NCI-H748 (cell line): ENCODE results near the gene SHD.
A peak's percentile ranks its signal among the peaks of the same experiment; 100 is the strongest.

Experiments used
- DNase-seq: peaks from one replicate; lab custom pipeline; 2025; ENCODE audit not compliant: unreplicated experiment; lab: John Stamatoyannopoulos, UW

SHD gene

DNA sequence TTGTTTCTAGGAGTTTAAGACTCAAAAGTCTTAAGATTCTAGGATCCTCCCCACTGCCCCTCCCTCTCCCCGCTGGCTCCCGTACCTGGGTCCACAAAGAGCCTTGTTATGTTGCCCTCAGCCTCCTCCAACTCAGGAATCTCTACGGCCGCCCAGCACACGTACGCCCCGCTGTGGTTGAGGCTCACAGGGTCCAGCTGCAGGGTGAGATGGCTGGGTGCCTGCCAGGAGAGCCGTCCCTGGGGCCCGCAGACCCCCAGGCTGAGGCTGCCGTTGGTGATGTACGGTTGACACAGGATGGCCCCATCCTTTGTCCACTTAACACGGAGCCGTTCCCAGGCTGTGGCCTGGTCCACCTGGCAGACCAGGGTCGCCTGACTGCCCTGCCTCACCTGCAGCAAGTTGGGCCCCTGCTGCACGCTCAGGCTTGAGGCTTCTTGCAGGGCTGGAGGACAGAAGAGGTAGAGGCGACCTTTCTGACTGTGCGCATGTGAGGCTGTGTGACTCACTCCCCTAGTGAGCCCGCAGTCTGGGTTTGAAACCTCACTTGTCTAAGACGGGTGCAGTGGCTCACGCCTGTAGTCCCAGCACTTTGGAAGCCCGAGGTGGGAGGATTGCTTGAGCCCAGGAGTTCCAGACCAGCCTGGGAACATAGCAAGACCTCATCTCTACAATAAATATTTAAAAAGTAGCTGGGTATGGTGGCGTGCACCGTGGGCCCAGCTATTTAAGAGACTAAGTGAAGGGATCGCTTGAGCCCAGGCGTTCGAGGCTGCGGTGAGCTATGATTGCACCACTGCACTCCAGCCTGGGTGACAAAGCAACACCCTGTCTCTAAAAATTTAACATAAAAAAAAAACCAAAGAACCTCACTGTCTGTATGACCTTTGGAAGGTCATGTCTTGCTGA lies 19.1 kb downstream of the SHD start:
- no peak for DNase-seq

DNA sequence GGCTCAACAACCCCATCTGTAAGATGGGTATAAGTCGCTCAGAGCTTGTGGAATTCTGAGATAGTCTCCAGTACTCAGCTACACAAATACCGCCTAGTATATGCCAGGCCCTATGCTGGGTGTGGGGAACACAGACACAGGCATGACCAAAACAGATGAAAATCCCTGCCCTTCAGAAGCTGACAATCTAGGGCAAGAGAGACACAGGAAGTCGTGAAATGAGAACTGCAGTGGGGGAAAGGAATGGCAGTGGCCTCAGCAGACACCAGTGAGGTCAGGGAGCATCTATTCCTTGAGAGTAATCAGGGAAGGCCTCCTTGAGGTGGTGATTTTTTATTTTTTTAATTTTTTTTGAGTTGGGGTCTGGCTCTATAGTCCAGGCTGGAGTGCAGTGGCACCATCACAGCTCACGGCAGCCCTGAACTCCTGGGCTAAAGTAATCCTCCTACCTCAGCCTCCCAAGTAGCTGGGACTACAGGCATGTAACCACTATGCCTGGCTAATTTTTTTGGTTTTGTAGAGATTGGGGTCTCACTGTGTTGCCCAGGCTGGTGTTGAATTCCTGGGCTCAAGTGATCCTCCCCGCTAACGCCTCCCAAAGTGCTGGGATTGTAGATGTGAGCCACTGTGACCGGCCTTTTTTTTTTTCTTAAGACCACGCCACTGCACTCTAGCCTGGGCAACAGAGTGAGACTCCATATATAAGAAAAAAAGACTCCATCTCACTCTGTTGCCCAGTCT lies 19.9 kb downstream of the SHD start:
- no peak for DNase-seq

DNA sequence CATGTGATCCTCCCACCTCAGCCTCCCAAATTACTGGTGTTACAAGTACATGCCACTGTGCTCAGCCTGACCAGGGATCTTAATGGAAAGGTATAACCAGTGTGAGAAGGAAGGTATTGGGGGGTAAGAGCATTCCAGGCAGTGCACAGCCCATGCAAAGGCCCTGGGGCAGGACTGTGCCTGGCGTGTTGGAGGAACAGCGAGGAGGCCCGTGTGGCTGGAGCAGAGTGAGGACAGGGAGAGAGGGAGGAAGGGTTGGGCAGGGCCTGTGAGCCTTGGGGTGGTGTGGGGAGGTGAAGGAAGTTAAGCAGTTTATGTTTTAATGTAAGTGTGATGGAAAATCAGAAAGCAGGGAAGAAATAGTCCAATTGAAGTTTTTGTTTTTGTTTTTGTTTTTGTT lies 21.5 kb downstream of the SHD start:
- no peak for DNase-seq

DNA sequence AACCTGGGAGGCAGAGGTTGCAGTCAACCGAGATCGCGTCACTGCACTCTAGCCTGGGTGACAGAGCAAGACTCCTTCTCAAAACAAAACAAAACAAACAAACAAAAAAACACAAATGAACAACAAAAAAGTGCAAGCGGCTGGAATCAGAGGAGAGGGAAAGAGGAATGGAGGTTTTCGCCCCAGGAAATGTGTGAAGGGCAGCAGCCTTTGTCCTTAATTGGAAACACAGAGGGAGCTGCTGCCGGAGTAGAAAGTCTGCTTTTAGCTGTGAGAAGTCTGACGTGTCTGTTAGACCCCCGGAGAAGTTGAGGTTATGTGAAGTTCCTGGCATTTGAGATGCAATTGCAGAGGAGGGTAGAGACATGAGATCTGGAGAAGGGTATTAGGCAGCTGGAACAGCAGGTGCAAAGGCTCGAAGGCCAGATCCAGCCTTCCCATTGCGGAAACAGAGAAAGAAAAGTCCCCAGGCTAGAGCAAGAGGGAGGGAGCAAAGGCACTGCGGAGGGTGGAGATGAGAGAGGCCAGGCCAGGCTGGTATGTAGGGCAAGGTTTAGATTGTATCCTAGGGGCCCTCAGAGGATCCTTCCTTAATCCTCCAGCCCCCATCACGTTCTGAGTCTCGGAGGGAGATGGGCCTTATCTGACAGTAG lies 22.6 kb downstream of the SHD start:
- DNase-seq, result no peak

DNA sequence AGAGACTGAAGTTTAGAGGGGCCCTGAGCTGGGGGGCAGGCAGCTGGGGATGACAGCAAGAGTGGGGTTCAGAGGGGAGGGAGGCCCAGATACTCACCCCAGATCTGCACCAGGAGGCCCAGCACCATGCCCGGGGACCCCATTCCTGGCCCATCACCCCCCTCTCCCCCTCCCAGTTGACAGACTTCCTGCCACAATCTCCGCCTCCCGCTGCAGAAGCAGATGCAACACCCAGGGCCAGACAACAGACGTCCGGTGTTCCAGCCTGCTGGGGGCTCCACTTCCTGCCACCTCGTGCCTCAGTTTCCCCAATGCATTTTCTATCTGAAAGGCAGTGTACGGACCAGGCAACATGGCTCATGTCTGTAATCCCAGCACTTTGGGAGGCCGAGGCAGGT lies 23.2 kb downstream of the SHD start, which contains the start of gene TMIGD2:
TMIGD2 (minus strand) TSS at position 147 of the 398 bp plus-strand sequence; CDS start at position 143, 4 bp downstream.
- DNase-seq, result no peak

DNA sequence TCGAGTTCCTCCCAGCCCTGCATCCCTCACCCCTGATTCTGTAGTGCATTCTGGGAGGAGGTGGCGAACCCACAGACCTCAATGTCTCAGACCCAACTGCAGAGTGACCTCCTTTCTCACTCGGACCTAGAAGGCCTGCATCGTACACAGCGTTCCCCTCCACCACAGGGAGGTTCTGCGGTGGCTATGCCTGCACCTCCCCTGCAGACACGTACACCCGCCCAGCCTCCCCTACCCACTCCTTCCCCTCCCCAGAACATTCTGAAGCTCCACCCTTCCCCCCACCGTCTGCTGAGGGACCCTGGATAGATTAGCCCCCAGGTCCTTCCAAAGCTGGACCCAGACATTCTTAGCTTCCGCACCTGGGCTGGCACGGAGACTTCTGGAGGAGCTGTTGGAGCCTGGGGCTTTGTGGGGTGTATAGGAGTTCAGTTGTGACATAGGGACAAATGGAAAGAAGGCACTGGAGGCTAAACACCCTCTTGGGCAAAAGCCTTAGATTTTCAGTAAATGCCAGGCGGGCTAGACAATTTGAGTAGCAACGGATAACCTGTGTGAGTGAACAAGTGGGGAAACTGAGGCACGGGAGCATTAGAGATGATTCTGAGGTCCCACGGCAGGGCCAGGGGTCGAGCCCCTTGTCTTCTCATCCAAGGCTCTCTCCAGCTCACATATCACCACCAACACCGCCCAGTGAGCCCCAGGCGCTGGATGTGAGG lies 24.9 kb downstream of the SHD start:
- DNase-seq, result no peak

DNA sequence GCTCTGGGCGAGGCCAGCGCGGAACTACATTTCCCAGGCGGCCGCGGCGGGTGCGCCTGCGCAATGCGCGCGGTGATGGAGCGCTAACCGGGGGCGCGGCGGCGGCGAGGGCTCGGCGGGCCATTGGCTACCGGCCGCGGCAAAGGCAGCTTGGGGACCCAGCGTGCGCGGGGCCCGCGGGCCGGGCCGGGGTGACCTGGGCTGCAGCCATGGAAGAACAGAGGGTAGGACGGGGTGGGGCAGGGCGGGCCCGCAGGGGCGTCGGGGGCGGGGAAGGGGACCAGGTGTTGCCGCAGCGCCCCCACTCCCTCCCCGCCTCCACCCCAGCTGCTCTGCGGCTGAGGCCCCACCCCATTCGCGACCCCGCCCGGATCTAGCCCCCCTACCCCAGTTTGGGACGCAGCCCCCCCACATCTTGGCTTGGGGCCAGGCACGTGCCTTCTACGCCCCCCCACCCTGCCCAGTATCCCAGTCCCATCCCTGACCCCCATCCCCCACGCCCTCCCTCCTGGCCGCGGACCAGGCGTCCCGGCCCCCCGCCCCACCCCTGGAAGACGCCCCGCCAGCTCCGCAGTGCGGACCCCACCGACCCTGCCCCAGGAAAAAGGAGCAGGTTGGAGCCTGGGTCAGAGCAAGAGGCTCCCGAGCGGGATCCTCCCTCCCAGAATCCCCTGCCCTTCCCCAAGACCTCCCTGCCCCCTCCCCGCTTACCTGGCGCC lies 25.6 kb downstream of the SHD start, which contains the start of gene FSD1:
FSD1 (plus strand) TSS at position 61 of the 719 bp plus-strand sequence; CDS start at position 210, 149 bp downstream.
- DNase-seq, result peak; percentile 74

DNA sequence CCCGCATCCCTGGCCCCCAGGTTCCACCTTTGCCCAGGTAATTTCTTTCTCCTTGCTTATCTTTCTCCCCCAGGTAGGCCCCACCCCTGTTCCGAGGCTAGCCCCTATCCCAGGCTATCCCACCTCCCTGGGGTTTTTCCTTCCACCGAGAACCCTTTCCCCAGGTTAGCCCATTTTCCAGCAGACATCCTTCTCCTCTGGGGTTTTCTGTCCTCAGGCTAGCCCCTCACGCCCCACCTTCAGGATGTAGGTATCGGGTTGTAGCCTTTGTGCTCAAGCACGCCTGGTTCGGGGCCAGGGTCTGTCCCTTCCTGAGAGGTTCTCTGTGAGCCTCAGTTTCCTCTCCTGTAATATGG lies 26.2 kb downstream of the SHD start:
- no peak for DNase-seq

DNA sequence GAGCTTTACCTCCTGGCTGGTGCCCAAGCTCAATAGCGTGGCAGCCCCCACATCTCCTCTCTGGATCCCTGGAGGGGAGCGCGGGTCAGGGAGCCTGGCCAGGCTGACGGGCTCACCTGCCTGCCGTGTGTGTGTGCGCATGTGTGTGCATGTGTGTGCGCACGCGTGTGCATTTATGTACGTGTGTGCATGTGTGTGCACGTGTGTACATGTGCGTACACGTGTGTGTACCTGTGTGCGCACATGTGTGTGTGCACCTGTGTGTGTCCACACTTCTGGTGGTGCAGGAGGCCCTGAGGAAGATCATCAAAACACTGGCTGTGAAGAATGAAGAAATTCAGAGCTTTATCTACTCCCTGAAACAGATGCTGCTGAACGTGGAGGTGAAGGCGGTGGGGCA lies 26.6 kb downstream of the SHD start:
- DNase-seq, result no peak

DNA sequence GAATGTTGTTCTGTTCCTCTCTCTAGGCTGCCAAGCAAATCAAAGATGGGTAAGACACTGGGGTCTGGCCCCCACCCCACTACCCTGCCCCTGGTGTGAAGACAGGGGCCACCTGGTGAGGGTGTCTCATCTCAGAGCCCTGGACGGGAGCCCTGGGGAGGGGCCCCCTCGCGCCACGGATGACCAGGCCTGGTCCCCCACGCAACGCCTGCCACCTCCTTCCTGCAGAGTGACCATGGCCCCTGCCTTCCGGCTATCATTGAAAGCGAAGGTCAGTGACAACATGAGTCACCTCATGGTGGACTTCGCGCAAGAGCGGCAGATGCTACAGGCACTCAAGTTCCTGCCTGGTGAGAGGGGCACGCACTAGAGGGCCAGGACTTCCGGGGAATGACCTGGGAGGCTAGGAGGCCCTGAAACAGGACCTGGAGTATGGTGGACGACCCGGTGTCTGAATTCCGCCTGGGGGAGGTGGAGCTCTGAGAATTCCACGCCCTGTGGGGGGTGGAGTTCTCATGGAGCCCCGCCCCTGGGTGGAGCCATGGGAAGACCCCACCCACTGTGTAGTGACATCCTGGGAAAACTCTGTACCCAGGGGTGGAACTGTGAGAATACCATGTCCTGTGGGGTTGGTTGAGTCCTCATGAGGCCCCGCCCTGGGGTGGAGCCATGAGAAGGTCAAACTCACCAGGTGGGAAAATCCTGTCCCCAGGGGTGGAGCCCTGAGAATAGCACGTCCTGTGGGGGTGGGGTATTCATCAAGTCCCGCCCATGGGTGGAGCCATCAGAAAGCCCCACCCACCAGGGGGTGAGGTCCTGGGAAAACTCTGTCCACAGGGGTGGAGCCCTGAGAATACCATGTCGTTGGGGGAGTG lies 31.4 kb downstream of the SHD start:
- DNase-seq, result no peak

DNA sequence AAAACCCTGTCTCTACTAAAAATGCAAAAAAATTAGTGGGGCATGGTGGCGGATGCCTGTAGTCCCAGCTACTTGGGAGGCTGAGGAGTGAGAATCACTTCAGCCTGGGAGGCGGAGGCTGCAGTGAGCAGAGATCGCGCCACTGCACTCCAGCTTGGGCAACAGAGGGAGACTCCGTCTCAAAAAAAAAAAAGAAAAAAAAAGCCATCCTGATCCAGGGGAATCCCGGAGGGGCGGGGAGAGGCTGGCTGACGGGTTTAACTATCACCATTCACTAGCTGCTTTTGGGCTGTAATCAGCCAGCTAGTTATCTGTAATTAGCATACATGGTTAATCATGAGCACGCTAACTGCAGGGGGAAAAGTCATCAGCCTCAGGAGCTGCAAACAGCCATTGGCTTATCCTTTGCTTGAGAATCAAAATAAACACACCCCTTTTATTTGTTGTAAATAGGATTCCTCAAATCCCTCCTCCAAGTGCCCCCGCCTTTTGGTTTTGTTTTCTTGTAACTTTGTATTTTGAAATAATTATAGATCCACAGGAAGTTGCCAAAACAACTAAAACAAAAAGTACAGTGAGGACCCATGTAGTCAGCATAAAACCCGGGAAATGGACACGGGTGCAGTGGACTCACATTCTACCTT lies 34.9 kb downstream of the SHD start:
- DNase-seq, result no peak

DNA sequence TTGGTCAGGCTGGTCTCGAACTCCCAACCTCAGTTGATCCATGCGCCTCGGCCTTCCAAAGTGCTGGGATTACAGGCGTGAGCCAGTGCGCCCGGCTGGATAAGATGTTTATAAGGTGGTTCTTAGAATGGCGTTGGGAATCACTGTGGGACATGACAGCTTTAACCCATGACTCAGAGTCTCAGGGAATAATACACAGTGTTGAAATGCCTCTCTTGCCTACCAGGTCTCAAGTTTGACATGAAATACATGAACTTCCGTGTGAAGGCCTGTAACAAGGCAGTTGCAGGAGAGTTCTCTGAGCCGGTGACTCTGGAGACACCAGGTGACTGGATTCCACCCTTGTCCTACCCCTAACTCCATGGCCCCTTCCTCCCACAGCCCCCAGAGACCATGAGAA lies 37.9 kb downstream of the SHD start:
- no peak for DNase-seq

DNA sequence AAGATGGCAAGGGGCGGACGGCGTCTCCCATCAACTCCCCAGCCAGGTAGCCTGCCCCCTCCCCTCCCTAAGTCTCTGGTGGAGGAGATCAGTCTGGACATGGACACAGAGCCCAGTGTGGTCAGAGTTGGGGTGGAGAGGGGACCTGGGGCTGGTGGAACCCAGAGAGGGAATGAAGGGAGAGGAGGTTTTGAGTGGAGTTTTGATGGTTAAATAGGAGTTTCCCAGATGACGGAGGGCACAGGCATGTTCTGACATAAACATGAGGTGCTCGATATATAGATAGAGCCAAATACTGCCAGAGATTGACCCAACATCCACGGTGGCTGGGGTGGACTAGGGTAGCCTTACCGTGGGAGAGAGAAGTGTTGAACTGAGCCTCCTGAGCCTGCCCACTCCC lies 39.4 kb downstream of the SHD start:
- DNase-seq, result no peak

DNA sequence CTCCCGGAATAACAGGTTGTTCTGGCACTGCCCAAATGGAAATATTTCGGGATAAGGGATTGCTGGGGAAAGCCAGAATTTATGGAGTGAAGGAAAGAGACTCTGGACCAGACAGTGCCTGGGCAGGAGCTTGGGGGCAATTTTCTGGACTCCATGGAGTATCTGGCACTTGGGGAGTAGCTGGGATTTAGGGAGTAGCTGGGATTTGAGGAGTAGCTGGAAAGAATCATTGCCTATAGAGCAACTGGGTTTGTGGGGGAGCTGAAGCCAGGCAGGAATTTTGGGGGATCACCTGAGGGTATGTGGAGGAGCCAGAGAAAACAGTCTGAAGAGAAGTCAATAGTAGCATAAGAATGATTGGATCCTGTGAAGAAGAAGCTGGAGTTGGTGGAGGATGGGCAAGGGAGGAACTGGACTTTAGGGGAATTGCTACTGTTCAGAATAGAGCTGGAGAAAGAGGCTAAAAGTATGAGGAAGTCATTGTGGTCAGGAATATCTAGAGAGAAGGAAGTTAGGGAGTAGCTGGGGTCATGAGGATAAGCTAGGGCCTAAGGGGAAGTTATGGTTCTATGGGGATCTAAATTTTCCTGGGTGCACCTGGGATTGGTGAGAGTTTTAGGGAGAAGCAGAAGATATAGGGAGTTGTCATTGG lies 40.1 kb downstream of the SHD start:
- DNase-seq, result no peak

DNA sequence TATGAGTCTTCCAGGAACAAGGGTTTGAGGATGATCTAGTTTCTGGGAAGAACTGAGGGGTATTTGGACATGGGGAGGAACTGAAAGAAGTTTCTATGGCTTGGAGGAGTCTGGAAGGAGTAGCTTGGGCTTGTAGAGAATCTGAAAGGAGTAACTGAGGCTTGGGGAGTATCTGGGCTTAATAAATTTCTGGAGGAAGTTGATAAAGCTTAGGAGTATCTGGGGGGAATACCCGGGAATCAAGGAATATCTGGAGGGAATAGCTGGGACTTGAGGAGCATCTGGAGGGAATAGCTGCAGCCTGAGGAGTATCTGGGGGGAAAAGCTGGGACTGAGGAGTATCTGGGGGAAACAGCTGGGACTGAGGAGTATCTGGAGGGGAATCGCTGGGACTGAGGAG lies 41.4 kb downstream of the SHD start:
- no peak for DNase-seq

DNA sequence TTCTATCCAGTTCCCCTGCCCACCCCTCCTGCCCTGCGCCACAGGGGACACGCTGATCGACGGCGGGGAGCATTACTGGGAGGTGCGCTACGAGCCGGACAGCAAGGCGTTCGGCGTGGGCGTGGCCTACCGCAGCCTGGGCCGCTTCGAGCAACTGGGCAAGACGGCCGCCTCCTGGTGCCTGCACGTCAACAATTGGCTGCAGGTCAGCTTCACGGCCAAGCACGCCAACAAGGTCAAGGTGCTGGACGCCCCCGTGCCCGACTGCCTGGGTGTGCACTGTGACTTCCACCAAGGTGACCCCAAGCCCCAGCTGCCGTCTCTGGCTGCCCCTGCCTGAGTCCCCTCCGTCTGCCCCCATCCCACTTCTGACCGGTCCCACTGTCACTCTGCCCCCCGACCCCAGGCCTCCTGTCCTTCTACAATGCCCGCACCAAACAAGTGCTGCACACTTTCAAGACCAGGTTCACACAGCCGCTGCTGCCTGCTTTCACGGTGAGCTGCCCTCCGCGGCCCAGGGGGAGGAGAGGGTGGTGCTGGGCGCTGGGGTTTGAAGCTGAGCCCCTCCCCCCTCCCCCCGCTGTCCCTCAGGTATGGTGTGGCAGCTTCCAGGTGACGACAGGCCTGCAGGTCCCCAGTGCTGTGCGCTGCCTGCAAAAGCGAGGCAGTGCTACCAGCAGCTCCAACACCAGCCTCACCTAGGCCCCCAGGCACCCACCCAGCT lies 44.0 kb downstream of the SHD start:
- no peak for DNase-seq

DNA sequence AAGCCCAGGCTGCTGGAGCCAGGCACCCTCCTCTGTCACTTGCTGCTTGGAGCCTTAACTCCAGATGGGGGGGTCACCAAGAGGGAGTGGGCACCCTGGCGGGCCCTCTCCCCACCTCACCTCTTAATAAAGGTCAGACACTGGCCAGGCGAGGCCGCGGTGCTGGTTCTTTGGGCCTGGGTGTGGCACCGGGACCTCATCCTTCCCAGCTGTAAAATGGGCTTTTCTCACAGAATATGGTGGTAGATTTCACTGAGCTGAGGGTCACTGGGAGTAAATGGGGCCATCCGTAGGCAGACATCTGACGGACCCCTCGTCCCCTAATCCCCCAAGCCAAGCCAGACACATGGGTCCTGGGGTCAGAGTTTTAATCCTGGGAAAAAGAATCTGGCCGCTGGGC lies 44.6 kb downstream of the SHD start:
- no peak for DNase-seq

DNA sequence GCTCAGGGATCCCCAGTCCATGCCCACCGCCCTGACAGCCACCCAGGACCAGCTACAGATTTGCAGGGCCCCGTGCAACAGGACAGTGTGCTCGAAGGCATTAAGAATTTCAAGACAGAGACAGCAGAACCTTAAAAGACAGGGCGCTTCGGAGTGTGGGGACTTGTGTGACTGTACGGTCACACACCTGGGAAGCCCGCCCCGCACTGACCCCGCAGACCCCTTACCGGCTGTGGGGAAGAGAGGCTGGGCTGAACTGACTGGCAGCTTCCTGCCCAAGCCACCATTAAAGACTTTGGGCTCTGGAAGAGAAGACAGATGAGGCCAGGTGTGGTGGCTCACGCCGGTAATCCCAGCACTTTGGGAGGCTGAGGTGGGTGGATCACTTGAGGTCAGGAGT lies 45.2 kb downstream of the SHD start:
- no peak for DNase-seq
